Measurements from ENCODE around the gene PIBF1. TPM values are rescaled to one million over a fixed set of nuclear protein-coding genes. Genes with fewer than 3 reads are reported as not detected.

PIBF1 gene
- total RNA-seq, 3 donors from 2014 or later = 18.5 to 24.6 (median 20.4) TPM

GRCh38 chr13:72986197-72986596 lies 204.3 kb downstream of the PIBF1 start:
- TF ChIP-seq CTCF (IDR thresholded peaks at IDR 0.05) = no peak
- Histone ChIP-seq H3K36me3 (ENCODE audit: low read depth) (no peaks in the 10 kb centered on the region), H3K4me3 (no peak overlapping the region), H3K4me1 (ENCODE audit: low read depth) (peaks cover 5% of the 10 kb centered on the region), H3K9me3 (no peaks in the 10 kb centered on the region)
- no peak for ATAC-seq
- intact Hi-C loops (cut with DNase I, micrococcal nuclease) = no loop called here
- DNase-seq = no peak

- DNase-seq (no peak), ATAC-seq (no peak)
- no peaks in the 10 kb centered on the region for H3K36me3 ChIP-seq (ENCODE audit: low read depth)
- no peaks in the 10 kb centered on the region for H3K9me3 ChIP-seq
- intact Hi-C loops (cut with DNase I, micrococcal nuclease) = no loop called here
- no peak overlapping the region for H3K4me3 ChIP-seq
- no peak for TF ChIP-seq CTCF (IDR thresholded peaks at IDR 0.05)
- H3K4me1 ChIP-seq (ENCODE audit: low read depth) = no peaks in the 10 kb centered on the region
These were observed 209.0 kb downstream of the PIBF1 start for GRCh38 chr13:72990953-72991352.

GRCh38 chr13:72998012-72998411 lies 216.1 kb downstream of the PIBF1 start:
- Histone ChIP-seq H3K4me3 (no peak overlapping the region), H3K36me3 (ENCODE audit: low read depth) (no peaks in the 10 kb centered on the region), H3K4me1 (ENCODE audit: low read depth) (peaks cover 5% of the 10 kb centered on the region), H3K9me3 (no peaks in the 10 kb centered on the region)
- ATAC-seq (no peak), DNase-seq (no peak)
- TF ChIP-seq CTCF (IDR thresholded peaks at IDR 0.05) = no peak
- intact Hi-C loops (cut with DNase I, micrococcal nuclease) = no loop called here

- no peaks in the 10 kb centered on the region for H3K9me3 ChIP-seq
- no peak overlapping the region for H3K4me3 ChIP-seq
- H3K4me1 ChIP-seq (ENCODE audit: low read depth) = peaks cover 5% of the 10 kb centered on the region
- no peak for TF ChIP-seq CTCF (IDR thresholded peaks at IDR 0.05)
- no peaks in the 10 kb centered on the region for H3K36me3 ChIP-seq (ENCODE audit: low read depth)
- intact Hi-C loops (cut with DNase I, micrococcal nuclease) = no loop called here
- DNase-seq = no peak
- peak; percentile 84 for ATAC-seq
These were observed 218.2 kb downstream of the PIBF1 start for GRCh38 chr13:73000027-73000674.

- no peaks in the 10 kb centered on the region for H3K9me3 ChIP-seq
- intact Hi-C loops (cut with DNase I, micrococcal nuclease) = no loop called here
- DNase-seq (no peak), ATAC-seq (peak; percentile 28)
- no peak overlapping the region for H3K4me3 ChIP-seq
- H3K4me1 ChIP-seq (ENCODE audit: low read depth) = peaks cover 5% of the 10 kb centered on the region
- TF ChIP-seq CTCF (IDR thresholded peaks at IDR 0.05) = no peak
- H3K36me3 ChIP-seq (ENCODE audit: low read depth) = no peaks in the 10 kb centered on the region
These were observed 220.0 kb downstream of the PIBF1 start for GRCh38 chr13:73001971-73002370.

- H3K4me3 ChIP-seq = no peak overlapping the region
- no peaks in the 10 kb centered on the region for H3K4me1 ChIP-seq (ENCODE audit: low read depth)
- H3K36me3 ChIP-seq (ENCODE audit: low read depth) = no peaks in the 10 kb centered on the region
- H3K9me3 ChIP-seq = no peaks in the 10 kb centered on the region
- DNase-seq = no peak
- intact Hi-C loops (cut with DNase I, micrococcal nuclease) = no loop called here
- no peak for ATAC-seq
- no peak for TF ChIP-seq CTCF (IDR thresholded peaks at IDR 0.05)
These were observed 229.8 kb downstream of the PIBF1 start for GRCh38 chr13:73011751-73012150.
